GM21367 (cell line): Measurements from ENCODE around the gene LCN6.

Experiments used
- ATAC-seq: cut with Tn5 transposase; IDR thresholded peaks from one replicate; pipeline ENCODE4 v1.9.1; 2021; ENCODE audit not compliant: unreplicated experiment

Gene LCN6

GRCh38 chr9:136745389-136746154 lies 2.8 kb downstream of the LCN6 start:
- ATAC-seq = no peak

GRCh38 chr9:136744773-136745172 lies 3.6 kb downstream of the LCN6 start:
- ATAC-seq = no peak

GRCh38 chr9:136743639-136744211 lies 4.6 kb downstream of the LCN6 start:
- ATAC-seq = no peak

- ATAC-seq = no peak
These were observed 5.5 kb downstream of the LCN6 start, which contains the start of gene LCN10 for GRCh38 chr9:136742591-136743391. TSS of gene LCN10 (minus strand) at chr9:136742940. CDS start at chr9:136742903, 37 bp downstream.

GRCh38 chr9:136741883-136742571 lies 6.3 kb downstream of the LCN6 start:
- no peak for ATAC-seq

GRCh38 chr9:136740971-136741882 lies 7.1 kb downstream of the LCN6 start:
- ATAC-seq = no peak

GRCh38 chr9:136740491-136740890 lies 7.8 kb downstream of the LCN6 start:
- ATAC-seq = no peak

- ATAC-seq = no peak
These were observed 8.3 kb downstream of the LCN6 start for GRCh38 chr9:136740069-136740468.

- ATAC-seq = no peak
These were observed 8.8 kb downstream of the LCN6 start for GRCh38 chr9:136739509-136739908.

GRCh38 chr9:136738960-136739359 lies 9.4 kb downstream of the LCN6 start:
- ATAC-seq = no peak

GRCh38 chr9:136735812-136736480 lies 12.4 kb downstream of the LCN6 start:
- ATAC-seq = no peak

- no peak for ATAC-seq
These were observed 13.4 kb downstream of the LCN6 start for GRCh38 chr9:136734837-136735496.

- ATAC-seq = no peak
These were observed 14.7 kb downstream of the LCN6 start for GRCh38 chr9:136733611-136734010.

GRCh38 chr9:136732444-136733178 lies 15.7 kb downstream of the LCN6 start:
- ATAC-seq = no peak

GRCh38 chr9:136729926-136730325 lies 18.4 kb downstream of the LCN6 start:
- no peak for ATAC-seq

GRCh38 chr9:136729144-136729543 lies 19.2 kb downstream of the LCN6 start:
- no peak for ATAC-seq

GRCh38 chr9:136728548-136729123 lies 19.7 kb downstream of the LCN6 start:
- peak; percentile 8 for ATAC-seq

GRCh38 chr9:136728080-136728547 lies 20.2 kb downstream of the LCN6 start:
- peak; percentile 46 for ATAC-seq
